ENCODE measurements around the gene VPS13A. TPM values are rescaled to one million over a fixed set of nuclear protein-coding genes. Genes with fewer than 3 reads are reported as not detected.

VPS13A gene
- total and polyA plus RNA-seq, 2 of the 13 experiments (the other 11 are each of a cell fraction or from before 2014, with no cell fraction given) = 20.4 to 20.7 TPM

- TF ChIP-seq ATF2 (CRISPR knock-in tag; IDR thresholded peaks at IDR 0.05) = peak; percentile 84
- TF ChIP-seq NR2F2 (IDR thresholded peaks at IDR 0.05; ENCODE audit: borderline replicate concordance, low read depth) = peak; percentile 99
- peak; percentile 98 for TF ChIP-seq TBX2 (CRISPR knock-in tag; IDR thresholded peaks at IDR 0.05; ENCODE audit: borderline replicate concordance)
- peak; percentile 78; the same call in 1 of the 2 replicates for TF ChIP-seq REPIN1 (CRISPR knock-in tag; IDR thresholded peaks at IDR 0.05; ENCODE audit: borderline replicate concordance, low read depth)
- no peak for TF ChIP-seq ZNF256 (CRISPR knock-in tag; conservative IDR thresholded peaks at IDR 0.05)
- no peak for TF ChIP-seq KLF12 (CRISPR knock-in tag; IDR thresholded peaks at IDR 0.05; ENCODE audit: borderline replicate concordance)
- no peak for TF ChIP-seq PCBP1 (IDR thresholded peaks at IDR 0.05; ENCODE audit: borderline replicate concordance, low read depth, low read length)
- TF ChIP-seq ZHX2 (IDR thresholded peaks at IDR 0.05; ENCODE audit: low read depth) = no peak
- TF ChIP-seq ZHX2 (CRISPR knock-in tag; IDR thresholded peaks at IDR 0.05; ENCODE audit: borderline replicate concordance) = no peak; the same call in 1 of the 2 replicates
- 0 out of 2 replicates have a peak, but pooled peaks have one; percentile 67 for TF ChIP-seq HNRNPL (IDR thresholded peaks at IDR 0.05; ENCODE audit: low read depth, low read length)
- 0 out of 2 replicates have a peak, but pooled peaks have one; percentile 34 for TF ChIP-seq HBP1 (CRISPR knock-in tag; IDR thresholded peaks at IDR 0.05; ENCODE audit: low read depth)
- peak; percentile 93; the same call in 1 of the 2 replicates for TF ChIP-seq NKX3-1 (CRISPR knock-in tag; IDR thresholded peaks at IDR 0.05)
- peak; percentile 91 for TF ChIP-seq SAP130 (CRISPR knock-in tag; IDR thresholded peaks at IDR 0.05; ENCODE audit: low read depth)
- peak; percentile 56; the same call in 1 of the 2 replicates for TF ChIP-seq GABPB1 (CRISPR knock-in tag; IDR thresholded peaks at IDR 0.05)
- no peak for TF ChIP-seq ZBTB8A (CRISPR knock-in tag; IDR thresholded peaks at IDR 0.05; ENCODE audit: borderline replicate concordance, low read depth)
- TF ChIP-seq MXD1 (CRISPR knock-in tag; IDR thresholded peaks at IDR 0.05) = 0 out of 2 replicates have a peak, but pooled peaks have one; percentile 35
- TF ChIP-seq ZMYM3 (CRISPR knock-in tag; IDR thresholded peaks at IDR 0.05) = 0 out of 2 replicates have a peak, but pooled peaks have one; percentile 58
- peak; percentile 49 for TF ChIP-seq POGK (CRISPR knock-in tag; conservative IDR thresholded peaks at IDR 0.05)
Measured at GRCh38 chr9:77170991-77171699, 6.2 kb upstream of the VPS13A start (continued).

Measured in HepG2 (cell line).